ENCODE measurements around the gene PRPF18.

The PRPF18 gene

GRCh38 chr10:13624630-13625029 lies 37.9 kb downstream of the PRPF18 start:
- no peaks in the 10 kb centered on the region for H3K4me1 ChIP-seq (ENCODE audit: low read length)
- no peak overlapping the region for H2AFZ ChIP-seq (ENCODE audit: low read length)
- H3K9me3 ChIP-seq (replicated peaks; ENCODE audit: insufficient read depth, low read length), result no peaks in the 10 kb centered on the region
- no peak for DNase-seq
- no peak overlapping the region for H3K9ac ChIP-seq (ENCODE audit: low read length)
- no peak for TF ChIP-seq EZH2phosphoT487 (IDR thresholded peaks at IDR 0.05; ENCODE audit: low read length)
- TF ChIP-seq EZH2 (optimal IDR thresholded peaks at IDR 0.05; ENCODE audit: low read depth, low read length), result no peak
- TF ChIP-seq CTCF (IDR thresholded peaks at IDR 0.05; ENCODE audit: low read length), result no peak
- H3K79me2 ChIP-seq (ENCODE audit: low read length), result no peaks in the 10 kb centered on the region
- no peaks in the 10 kb centered on the region for H3K9me2 ChIP-seq (replicated peaks; ENCODE audit: insufficient read depth, low read length)
- H3K27me3 ChIP-seq (replicated peaks; ENCODE audit: insufficient read depth, low read length), result no peaks in the 10 kb centered on the region
- H4K20me1 ChIP-seq (ENCODE audit: insufficient read depth, low read length), result no peaks in the 10 kb centered on the region
- no peak overlapping the region for H3K27ac ChIP-seq (ENCODE audit: low read length)
- no peaks in the 10 kb centered on the region for H3F3A ChIP-seq (ENCODE audit: insufficient read depth, low read length)
- H3K4me3 ChIP-seq (ENCODE audit: low read length), result no peak overlapping the region
- no peaks in the 10 kb centered on the region for H3K36me3 ChIP-seq (replicated peaks; ENCODE audit: insufficient read depth, low read length)
- no peak overlapping the region for H3K4me2 ChIP-seq (ENCODE audit: low read depth, low read length)

DNA sequence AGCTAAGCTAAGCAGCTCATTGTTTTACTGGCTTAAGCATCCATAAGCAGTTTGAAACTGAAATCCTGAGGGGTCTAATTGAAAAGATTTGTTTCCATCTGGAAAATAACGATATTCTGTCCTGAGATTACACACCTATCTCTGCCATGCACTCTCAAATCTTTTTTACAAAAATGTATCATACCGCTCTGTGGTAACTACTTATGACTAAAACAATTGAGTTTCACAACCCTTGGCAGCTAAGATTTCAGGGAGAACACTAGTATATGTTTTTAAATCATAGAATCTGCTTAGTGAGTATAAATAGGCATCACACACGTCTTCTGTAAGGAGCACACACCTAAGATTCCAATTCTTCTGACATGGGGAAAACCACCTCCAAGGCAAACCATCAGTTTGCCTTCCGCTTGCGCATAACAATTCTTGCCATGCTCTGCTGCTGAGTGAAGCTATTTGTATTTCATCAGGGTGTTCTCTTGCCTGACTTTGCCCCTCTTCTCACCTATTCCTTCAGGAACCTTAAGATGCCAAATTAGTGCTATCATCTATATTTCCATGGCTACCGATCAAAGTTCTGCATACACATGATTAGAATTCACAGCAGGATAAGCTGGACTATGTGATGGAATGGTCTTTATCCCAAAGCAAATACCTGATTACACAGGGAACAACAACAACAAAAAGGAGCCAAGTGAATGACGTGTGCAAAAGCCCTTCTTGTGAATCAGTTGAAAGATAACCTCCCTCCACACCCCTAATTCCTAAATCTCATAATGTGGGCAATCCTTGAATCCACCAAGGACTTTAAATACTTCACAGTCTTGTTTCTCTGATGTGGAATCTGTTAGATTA lies 40.9 kb downstream of the PRPF18 start:
- H3K27me3 ChIP-seq (replicated peaks; ENCODE audit: insufficient read depth, low read length), result no peaks in the 10 kb centered on the region
- H3K4me3 ChIP-seq (ENCODE audit: low read length), result no peak overlapping the region
- H4K20me1 ChIP-seq (ENCODE audit: insufficient read depth, low read length), result no peaks in the 10 kb centered on the region
- no peaks in the 10 kb centered on the region for H3K9me2 ChIP-seq (replicated peaks; ENCODE audit: insufficient read depth, low read length)
- no peak overlapping the region for H3K4me2 ChIP-seq (ENCODE audit: low read depth, low read length)
- no peak overlapping the region for H2AFZ ChIP-seq (ENCODE audit: low read length)
- DNase-seq, result no peak
- no peaks in the 10 kb centered on the region for H3K9me3 ChIP-seq (replicated peaks; ENCODE audit: insufficient read depth, low read length)
- H3K9ac ChIP-seq (ENCODE audit: low read length), result no peak overlapping the region
- no peaks in the 10 kb centered on the region for H3F3A ChIP-seq (ENCODE audit: insufficient read depth, low read length)
- no peaks in the 10 kb centered on the region for H3K79me2 ChIP-seq (ENCODE audit: low read length)
- no peak overlapping the region for H3K27ac ChIP-seq (ENCODE audit: low read length)
- H3K4me1 ChIP-seq (ENCODE audit: low read length), result no peaks in the 10 kb centered on the region
- TF ChIP-seq EZH2phosphoT487 (IDR thresholded peaks at IDR 0.05; ENCODE audit: low read length), result no peak
- no peak for TF ChIP-seq EZH2 (optimal IDR thresholded peaks at IDR 0.05; ENCODE audit: low read depth, low read length)
- TF ChIP-seq CTCF (IDR thresholded peaks at IDR 0.05; ENCODE audit: low read length), result no peak
- H3K36me3 ChIP-seq (replicated peaks; ENCODE audit: insufficient read depth, low read length), result no peaks in the 10 kb centered on the region

DNA sequence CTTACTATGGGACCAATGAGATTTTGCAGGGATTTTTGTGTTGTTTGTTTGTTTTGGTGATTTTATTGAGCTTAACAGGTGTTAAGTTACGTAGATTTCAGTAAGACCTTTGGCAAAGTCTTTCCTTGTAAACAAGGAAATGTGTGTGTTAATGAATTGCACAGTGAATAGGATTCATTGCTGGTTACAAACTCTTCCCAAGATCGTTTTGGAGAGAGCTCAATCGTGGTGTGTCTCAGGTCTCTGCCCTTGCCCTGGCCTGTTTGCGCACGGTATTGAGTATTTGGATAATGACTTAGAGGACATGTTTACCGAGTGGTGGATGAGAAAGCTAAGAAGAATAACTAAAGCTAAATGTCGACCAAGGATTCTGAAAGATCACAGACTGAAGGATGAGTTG lies 41.9 kb downstream of the PRPF18 start:
- no peak overlapping the region for H3K27ac ChIP-seq (ENCODE audit: low read length)
- H3K9me2 ChIP-seq (replicated peaks; ENCODE audit: insufficient read depth, low read length), result no peaks in the 10 kb centered on the region
- no peaks in the 10 kb centered on the region for H3K79me2 ChIP-seq (ENCODE audit: low read length)
- TF ChIP-seq CTCF (IDR thresholded peaks at IDR 0.05; ENCODE audit: low read length), result no peak
- TF ChIP-seq EZH2 (optimal IDR thresholded peaks at IDR 0.05; ENCODE audit: low read depth, low read length), result no peak
- no peak for TF ChIP-seq EZH2phosphoT487 (IDR thresholded peaks at IDR 0.05; ENCODE audit: low read length)
- H3F3A ChIP-seq (ENCODE audit: insufficient read depth, low read length), result no peaks in the 10 kb centered on the region
- no peaks in the 10 kb centered on the region for H4K20me1 ChIP-seq (ENCODE audit: insufficient read depth, low read length)
- H3K9ac ChIP-seq (ENCODE audit: low read length), result no peak overlapping the region
- H3K4me1 ChIP-seq (ENCODE audit: low read length), result no peaks in the 10 kb centered on the region
- H3K36me3 ChIP-seq (replicated peaks; ENCODE audit: insufficient read depth, low read length), result no peaks in the 10 kb centered on the region
- no peak overlapping the region for H2AFZ ChIP-seq (ENCODE audit: low read length)
- H3K4me2 ChIP-seq (ENCODE audit: low read depth, low read length), result no peak overlapping the region
- no peaks in the 10 kb centered on the region for H3K9me3 ChIP-seq (replicated peaks; ENCODE audit: insufficient read depth, low read length)
- no peak overlapping the region for H3K4me3 ChIP-seq (ENCODE audit: low read length)
- no peak for DNase-seq
- H3K27me3 ChIP-seq (replicated peaks; ENCODE audit: insufficient read depth, low read length), result no peaks in the 10 kb centered on the region
